ENCODE measurements around the gene ZNF780A.
"Not testable (repeated sequence)": the region's sequence is repeated elsewhere in the genome, so short reads cannot be mapped to it uniquely, and the experiment has no call there.

Gene ZNF780A

GRCh38 chr19:40090241-40091204 is at the start of gene ZNF780A:
Gene ZNF780A, minus strand, starts transcription at chr19:40090943. Its CDS starts 6,190 bp downstream, at chr19:40084753.
- peak; percentile 73 for DNase-seq

- peak; percentile 17 for DNase-seq
These were observed 49.0 kb upstream of the ZNF780A start for GRCh38 chr19:40139533-40140287.

GRCh38 chr19:40136818-40137217 is 46.1 kb upstream of the ZNF780A start:
- no peak for DNase-seq

GRCh38 chr19:40134866-40135265 is 44.1 kb upstream of the ZNF780A start:
- DNase-seq = no peak

- no peak for DNase-seq
These were observed 42.7 kb upstream of the ZNF780A start for GRCh38 chr19:40133491-40133890.

GRCh38 chr19:40130013-40130412 is 39.3 kb upstream of the ZNF780A start:
- no peak for DNase-seq

- no peak for DNase-seq
These were observed 38.7 kb upstream of the ZNF780A start for GRCh38 chr19:40129425-40129824.

GRCh38 chr19:40128991-40129390 is 38.2 kb upstream of the ZNF780A start:
- DNase-seq = no peak

- no peak for DNase-seq
These were observed 28.6 kb upstream of the ZNF780A start for GRCh38 chr19:40119380-40119779.

GRCh38 chr19:40118638-40119037 is 27.9 kb upstream of the ZNF780A start:
- not testable (repeated sequence) for DNase-seq

GRCh38 chr19:40116075-40116474 is 25.3 kb upstream of the ZNF780A start:
- DNase-seq = no peak

GRCh38 chr19:40114119-40114518 is 23.4 kb upstream of the ZNF780A start:
- not testable (repeated sequence) for DNase-seq

- not testable (repeated sequence) for DNase-seq
These were observed 21.5 kb upstream of the ZNF780A start for GRCh38 chr19:40112271-40112670.

- no peak for DNase-seq
These were observed 19.8 kb upstream of the ZNF780A start for GRCh38 chr19:40110570-40110969.

GRCh38 chr19:40104754-40105153 is 14.0 kb upstream of the ZNF780A start:
- no peak for DNase-seq

GRCh38 chr19:40103600-40103999 is 12.9 kb upstream of the ZNF780A start:
- DNase-seq = no peak

GRCh38 chr19:40101813-40102212 is 11.1 kb upstream of the ZNF780A start:
- DNase-seq = no peak

- DNase-seq = no peak
These were observed 2.7 kb upstream of the ZNF780A start for GRCh38 chr19:40093416-40093815.

- no peak for DNase-seq
These were observed 724 bp upstream of the ZNF780A start for GRCh38 chr19:40091205-40092129.

GRCh38 chr19:40089462-40089861 is 1.3 kb downstream of the ZNF780A start:
- DNase-seq = no peak

- no peak for DNase-seq
These were observed 2.3 kb downstream of the ZNF780A start for GRCh38 chr19:40088299-40089047.

- DNase-seq = no peak
These were observed 5.8 kb downstream of the ZNF780A start for GRCh38 chr19:40084948-40085347.

Measured in activated gamma-delta T cell treated with Interleukin-2 at 50 U/mL for 16 hours (primary cell).